Measurements from ENCODE around the gene OR5H2.
"Not testable (repeated sequence)": the region's sequence is repeated elsewhere in the genome, so short reads cannot be mapped to it uniquely, and the experiment has no call there.

Gene OR5H2

DNA sequence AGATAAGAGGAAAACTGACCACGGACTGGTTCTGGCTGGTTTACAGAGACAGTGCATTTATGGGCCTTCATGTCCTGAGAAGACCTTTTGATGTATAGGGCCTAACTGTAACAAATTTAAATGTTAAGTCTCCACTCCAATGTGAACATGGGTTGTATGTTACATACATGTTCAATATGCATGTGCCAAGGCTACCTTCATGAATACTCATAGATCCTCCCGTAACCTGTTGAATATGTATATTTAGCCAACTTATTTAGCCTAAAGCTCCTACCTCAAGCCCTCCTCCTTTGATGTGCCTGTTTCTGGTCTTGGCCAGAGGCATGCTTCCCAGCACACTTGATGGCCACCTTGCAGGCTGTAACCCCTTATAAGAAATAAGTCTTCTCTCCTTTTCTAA, at the start of gene OR5H2:
Gene OR5H2 (plus strand): TSS at position 301 of the 400 bp plus-strand sequence. CDS start 398 bp downstream, outside the sequence.
- FAIRE-seq = no peak

DNA sequence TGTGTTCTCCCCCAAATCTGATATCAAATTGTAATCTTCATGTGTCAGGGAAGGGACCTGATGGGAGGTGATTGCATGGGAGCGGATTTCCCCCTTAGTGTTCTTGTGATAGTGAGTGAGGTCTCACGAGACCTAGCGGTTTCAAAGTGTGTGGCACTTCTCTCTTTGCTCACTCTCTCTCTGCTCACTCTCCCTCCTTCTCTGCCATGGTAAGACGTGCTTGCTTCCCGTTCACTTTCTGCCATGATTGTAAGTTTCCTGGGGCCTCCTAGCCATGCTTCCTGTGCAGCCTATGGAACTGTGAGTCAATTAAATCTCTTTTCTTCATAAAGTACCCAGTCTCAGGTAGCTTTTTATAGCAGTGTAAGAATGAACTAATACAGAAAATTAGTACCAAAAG, 48.8 kb upstream of the OR5H2 start:
- FAIRE-seq = no peak

DNA sequence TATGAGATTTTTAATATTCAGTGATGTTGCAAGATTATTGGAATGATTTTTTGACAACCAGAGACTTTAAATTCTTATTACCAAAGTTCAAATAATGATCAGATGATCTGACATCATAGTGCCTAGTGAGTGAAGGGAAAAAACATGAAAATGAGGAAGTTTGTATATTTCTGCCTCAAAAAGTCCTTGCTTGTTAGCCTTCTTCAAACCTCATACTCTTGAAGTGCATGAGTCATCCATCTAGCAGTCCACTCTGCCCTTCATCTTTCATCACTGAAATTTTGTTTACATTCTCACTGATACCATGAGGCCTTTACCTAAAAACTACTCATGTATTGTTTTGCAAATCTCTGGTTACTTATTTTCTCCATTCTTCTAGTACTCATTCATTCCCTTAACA, 42.2 kb upstream of the OR5H2 start:
- no peak for FAIRE-seq

DNA sequence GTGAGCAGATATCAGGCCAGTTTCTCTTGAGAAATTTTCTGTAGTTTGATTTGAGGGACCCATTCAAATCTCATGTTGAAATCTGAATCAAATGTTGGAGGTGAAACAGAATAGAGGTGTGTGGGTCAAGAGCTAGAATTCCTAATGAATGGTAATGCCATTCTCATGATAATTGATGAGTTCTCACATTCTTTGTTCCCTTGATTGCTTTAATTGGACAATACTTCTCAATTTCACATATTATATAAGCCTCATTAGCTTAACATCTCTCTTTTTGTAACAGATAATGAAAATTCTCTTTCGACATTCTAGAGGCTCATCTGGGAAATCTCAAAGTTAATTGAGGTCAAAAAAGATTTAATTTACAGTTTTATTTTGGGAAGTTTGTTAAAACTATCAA, 40.1 kb upstream of the OR5H2 start:
- FAIRE-seq = no peak

DNA sequence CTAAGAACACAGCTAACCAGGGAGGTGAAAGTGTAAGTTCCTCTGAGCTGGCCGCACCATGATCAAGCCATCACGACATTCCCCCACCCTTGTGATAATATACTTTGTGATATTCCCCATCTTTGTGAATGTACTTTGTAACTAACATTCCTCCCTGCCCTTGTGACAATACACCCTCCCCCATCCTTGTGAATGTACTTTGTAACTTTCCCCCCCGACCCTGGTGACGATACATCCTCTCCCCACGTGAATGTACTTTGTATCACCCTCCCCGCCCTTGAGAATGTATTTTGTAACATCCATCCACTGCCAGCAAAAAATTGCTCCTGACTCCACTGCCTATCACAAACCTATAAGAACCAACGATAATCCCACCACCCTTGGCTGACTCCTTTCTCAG, 38.5 kb upstream of the OR5H2 start:
- no peak for FAIRE-seq

DNA sequence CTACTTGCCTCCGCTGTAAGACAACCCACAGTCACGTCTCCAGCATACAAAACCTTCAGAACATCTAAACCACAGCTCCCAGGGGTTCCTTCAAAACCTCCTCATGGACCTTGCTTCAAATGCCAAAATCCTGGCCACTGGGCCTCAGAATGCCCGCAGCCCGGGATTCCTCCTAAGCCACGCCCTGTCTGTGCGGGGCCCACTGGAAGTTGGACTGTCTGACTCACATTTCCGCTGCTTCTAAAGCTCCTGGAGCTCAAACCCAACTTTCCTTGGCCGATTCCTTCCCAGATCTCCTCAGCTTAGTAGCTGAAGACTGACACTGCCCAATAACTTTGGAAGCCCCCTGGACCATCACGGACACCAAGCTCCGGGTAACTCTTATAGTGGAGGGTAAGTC, 36.2 kb upstream of the OR5H2 start:
- FAIRE-seq = no peak

DNA sequence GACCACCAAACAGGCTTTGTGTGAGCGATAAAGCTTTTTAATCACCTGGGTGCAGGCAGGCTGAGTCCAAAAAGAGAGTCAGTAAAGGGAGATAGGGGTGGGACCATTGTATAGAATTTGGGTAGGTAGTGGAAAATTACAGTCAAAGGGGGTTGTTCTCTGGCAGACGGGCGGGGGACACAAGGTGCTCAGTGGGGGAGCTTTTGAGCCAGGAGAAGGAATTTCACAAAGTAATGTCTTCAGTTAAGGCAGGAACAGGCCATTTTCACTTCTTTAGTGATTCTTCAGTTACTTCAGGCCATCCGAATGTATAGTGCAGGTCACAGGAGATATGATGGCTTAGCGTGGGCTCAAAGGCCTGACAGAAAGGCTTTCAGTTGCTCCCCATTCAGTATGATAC, 26.3 kb upstream of the OR5H2 start:
- FAIRE-seq = not testable (repeated sequence)

DNA sequence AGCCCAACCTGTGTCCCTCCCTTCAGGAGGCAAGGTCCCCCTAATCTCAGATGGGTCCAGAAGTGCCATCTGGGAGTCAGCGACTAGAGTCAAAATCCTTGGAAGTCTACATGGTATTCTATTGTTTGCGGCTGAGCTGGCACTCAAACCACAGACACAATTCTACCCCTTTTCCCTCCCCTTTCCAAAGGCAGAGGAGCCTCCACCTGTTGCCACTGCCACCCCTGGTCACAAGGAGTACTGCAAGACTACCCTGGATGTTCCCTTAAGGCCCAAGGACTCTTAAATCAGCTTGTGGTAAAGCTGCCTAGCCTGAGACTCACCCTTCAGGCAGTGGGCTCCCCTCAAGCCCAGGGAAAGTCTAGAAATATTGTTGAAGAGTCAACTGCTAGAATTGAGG, 22.6 kb upstream of the OR5H2 start:
- no peak for FAIRE-seq

DNA sequence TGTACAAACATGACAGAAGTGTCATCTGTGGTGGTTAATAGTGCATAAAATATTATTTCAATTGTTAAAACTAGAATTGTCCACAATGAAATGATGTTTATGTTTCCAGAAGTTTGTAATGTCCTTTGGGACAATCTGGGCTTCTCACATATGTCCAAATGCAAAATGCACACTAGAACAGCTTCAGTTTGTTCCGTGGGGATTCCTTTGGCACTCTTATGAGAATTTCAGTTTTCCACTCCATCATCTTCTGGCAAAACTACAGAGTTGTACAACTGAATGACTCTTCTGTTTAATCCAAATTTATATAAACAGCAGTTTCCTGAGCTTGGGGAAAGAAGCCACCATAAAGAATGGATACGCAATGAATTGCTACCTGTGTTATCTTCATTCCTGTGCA, 20.3 kb upstream of the OR5H2 start:
- no peak for FAIRE-seq

DNA sequence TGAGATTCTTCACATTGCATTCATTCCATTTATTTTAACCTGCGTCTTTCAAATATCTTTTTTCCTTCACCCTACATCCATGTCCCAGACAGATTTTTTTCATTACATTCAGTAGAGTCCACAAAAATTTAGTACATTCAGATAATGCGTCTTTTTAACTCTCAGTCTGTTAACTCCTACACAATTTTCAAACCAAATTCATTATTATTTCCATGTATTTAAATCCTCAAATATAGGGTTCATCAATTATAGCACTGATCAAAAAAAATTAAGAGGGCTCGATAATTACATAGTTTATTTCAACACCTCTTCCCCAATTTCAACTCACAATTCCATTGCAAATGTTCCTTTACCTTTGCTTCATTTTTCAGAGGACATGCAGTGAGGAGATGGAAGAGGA, 18.4 kb upstream of the OR5H2 start, which contains the start of gene OR5H6:
Gene OR5H6 (plus strand): TSS at position 301 of the 400 bp plus-strand sequence. CDS start 89 bp downstream, at position 390.
- FAIRE-seq = no peak

DNA sequence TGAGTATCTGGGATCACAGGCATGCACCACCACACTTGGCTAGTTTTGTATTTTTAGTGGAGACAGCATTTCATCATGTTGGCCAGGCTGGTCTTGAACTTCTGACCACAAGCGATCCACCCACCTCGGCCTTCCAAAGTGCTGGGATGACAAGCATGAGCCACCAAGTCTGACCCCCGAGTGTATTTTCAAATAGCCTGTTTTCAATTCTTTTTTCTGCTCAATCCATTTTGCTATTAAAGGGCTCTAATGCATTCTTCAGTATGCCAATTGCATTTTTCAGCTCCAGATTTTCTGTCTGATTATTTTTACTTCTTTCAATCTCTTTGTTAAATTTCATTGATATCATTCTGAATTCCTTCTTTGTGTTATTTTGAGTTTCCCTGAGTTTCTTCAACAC, 12.5 kb upstream of the OR5H2 start:
- no peak for FAIRE-seq

DNA sequence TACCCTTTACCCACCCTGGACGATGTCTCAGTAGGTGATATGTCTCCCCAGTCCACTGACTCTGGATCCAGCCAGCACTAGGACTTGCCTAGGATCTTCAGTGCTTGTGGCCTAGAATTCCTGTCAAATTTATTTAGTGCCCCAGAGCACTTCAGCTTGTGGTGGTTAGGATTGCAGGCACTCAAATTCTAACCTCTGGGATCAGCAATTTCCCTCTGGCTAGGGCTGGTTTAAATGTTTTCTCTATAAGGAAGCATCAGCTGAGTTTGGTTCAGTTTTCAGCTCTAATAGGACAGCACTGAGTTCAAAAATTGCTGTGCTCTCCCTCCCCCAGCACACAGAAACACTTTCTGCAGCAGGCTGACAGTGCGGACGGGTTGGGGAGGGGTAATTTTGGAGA, 10.2 kb upstream of the OR5H2 start:
- FAIRE-seq = no peak

DNA sequence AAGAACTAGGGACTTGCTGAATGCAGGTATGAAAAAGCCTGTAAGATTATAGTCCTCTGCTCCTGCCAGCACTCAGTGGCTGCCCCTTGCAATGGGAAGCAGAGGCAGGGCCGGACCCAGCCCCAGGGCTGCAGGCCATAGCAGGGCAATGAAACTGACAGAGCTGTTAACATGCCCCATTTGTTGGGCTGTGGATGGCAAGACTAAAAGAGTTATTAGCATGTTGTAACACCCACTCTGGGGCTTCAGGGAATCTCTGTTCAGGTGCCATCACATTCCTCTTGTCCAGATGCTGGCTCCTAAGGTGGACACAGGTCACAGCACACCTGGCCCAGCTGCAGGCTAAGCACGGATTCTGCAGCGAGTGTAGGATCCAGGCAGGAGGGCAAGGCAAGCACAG, 7.4 kb upstream of the OR5H2 start:
- no peak for FAIRE-seq

DNA sequence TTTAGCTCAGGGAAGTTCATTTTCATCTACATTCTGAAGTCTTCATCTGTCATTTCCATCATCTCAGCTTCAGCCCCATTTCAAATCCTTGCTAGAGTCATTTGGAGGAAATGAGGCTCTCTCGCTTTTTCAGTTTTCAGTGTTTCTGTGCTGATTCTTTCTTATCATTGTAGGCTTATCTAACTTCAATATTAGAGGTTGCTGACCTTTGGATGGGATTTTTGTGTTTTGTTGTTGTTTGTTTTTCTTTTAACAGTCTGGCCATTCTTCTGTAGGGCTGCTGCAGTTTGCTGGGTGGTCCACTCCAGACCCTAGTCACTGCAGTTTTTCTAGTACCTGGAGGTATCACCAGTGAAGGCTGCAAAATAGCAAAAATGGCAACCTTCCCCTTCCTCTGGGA, 8.6 kb downstream of the OR5H2 start:
- FAIRE-seq = no peak

DNA sequence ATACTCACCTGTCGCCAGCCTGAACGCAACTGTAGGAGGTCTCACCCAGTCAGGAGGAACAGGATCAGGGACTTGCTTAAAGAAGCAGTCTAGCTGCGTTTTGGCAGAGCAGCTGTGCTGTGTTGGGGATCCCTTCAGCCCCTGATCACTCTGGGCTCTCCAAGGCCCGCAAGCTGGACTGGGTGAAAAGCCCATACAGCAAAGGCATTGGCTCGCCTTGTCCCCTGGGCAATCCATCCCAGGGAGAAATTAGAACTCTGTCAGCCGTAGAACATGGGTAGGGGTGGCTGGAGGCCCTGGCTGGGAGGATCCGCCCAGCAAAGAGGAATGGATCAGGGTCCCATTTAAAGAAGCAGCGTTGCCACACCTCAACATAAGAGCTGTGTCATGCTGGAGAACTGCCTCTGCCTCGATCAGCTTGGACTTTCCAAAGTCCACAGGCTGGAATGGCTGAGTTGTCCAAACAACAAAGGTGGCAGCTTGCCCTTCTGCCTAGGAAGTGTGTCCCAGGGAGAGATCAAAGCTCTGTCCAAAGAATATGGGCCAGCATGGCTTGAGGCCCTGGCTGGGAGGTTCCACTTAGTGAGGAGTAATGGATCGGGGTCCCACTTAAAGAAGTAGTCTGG, 9.1 kb downstream of the OR5H2 start:
- no peak for FAIRE-seq

DNA sequence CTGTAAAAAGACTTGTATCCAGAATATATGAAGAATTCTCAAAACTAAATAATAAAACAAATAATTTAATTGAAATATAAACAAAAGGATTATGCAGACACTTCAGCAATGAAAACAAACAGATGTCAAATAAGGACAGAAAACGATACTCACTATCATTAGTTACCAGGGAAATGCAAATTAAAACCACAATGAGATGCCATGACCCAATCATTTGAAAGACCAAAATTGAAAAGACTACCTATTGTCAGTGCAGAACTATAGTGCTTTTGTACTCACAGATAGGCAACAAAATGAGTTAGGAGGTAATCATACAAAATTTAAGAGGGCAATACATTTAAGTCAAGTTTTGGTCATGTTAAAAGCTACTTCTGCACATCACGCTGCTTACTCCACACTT, 39.8 kb downstream of the OR5H2 start:
- no peak for FAIRE-seq

DNA sequence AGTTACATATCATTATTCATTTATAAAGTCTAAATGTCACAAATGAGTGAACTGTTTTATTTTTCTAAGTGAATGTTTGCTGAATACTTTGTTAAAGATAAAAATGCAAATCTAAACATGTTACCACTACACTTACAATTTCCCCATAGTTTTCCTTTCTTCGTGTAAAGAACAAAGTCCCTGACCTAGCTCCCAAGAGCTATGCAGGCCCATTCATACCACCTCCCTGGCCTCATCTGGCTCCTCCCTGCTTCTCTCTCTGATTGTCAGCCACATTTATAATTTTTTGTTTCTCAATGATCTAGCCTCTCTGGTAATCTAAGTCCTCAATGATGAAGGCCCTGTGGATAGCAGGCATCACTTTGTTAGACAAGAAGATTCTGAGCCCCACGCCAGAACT, 40.4 kb downstream of the OR5H2 start:
- no peak for FAIRE-seq

DNA sequence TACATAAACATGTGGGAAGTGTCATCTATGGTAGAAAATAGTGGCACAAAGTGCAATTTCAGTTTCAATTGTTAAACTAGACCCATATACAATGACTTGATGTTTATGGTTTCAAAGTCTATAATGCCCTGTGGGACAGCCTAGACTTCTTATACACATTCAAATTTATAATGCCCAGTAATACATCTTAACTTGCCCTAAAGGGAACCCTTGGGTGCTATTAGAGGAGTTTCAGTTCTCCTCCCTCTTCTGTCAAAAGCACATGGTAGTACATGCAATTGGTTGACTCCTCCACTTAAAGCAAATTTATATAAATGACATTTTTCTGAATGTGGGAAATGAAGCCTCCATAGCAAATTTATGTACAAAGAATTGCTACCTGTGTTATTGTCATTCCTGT, 41.1 kb downstream of the OR5H2 start:
- no peak for FAIRE-seq

DNA sequence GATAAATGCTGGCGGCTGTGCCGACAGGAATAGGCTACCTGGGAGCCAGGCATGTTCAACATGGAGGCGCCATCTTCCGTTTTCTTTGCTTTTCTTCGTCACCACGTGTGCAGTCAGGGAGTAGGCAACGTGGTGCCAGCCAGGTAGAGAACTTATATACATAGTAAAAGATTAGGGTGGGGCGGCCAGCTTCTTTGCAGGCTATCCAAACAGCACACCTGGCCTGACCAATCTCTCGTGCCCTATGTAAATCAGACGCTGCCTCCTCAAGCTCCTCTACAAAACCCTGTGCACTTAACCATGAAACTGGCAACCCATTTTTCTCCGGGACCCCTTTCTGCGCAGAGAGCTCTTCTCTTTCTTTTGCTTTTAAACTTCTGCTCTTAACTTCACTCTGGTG, 42.8 kb downstream of the OR5H2 start:
- no peak for FAIRE-seq

DNA sequence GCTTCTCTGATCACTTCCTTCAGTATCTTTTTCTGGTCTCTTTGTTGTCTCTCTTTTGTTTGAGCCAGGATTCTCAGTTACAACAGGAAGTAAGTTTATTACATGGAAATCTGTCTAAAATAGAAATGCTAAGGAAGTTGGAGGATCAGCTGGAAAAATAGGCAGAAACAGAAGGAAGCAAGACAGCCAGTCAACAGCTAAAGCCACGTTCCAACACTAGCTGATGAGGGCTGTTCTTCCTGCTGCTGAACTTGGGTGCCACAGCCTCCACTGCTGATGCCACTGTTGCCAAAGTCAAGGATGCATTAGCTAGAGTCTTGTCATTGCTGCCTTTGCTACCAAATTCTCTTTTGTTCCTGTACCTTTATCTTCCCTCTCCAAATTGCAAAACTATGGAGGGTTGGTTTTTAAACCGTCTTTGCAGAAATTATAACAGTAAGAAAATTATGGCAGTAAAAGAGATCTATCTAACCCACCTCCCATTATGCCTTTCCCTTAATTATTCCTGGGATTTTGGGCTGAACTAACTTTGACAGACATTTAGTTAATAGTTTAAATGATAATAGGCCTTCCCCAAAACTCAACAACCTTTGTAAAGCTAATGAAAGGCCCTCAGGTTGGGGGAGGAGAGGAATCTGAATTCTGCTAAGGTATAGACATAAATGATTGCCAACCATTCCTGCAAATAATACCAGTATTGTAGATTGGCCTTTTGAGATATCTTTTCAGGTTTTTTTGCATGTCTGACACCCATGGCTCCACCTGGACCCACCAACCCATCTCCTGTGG, 44.0 kb downstream of the OR5H2 start:
- FAIRE-seq = no peak

DNA sequence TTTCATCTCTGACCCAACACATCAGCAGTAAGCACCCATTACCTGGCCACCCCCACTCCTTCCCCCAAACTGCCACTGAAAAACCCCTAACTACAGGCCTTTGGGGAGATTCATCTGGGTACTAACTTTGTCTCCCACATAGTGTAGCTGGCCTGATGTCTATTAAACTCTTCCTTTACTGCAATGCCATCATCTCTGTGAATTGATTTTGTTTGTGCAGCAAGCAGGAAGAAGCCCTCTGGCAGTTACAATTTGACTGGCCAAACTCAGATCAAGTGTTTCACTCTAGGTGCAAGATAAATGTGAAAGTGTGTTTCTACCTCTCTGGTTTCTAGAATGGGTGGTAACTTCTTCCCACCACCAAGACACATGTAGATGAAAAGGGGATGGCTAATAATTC, 44.6 kb downstream of the OR5H2 start:
- FAIRE-seq = no peak

DNA sequence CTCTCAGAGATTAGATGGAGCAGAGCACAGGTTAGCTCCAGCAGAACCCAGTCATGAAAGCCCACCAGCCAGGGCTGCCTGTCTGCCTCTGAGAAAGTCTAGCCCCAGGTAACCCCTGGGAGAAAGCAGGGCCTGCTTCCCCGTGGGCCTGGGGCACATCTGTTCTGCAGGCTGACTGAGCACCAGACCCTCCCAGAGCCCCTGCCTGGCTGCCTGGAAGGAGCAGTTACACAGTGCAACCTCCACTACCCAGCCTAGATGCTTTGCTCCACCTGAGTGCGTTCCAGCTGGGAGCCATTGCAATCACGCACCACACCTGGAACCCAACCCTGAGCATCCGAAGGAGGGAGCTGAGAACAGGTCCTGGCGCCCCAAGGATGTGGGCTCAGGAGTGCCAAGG, 46.6 kb downstream of the OR5H2 start:
- FAIRE-seq = no peak

DNA sequence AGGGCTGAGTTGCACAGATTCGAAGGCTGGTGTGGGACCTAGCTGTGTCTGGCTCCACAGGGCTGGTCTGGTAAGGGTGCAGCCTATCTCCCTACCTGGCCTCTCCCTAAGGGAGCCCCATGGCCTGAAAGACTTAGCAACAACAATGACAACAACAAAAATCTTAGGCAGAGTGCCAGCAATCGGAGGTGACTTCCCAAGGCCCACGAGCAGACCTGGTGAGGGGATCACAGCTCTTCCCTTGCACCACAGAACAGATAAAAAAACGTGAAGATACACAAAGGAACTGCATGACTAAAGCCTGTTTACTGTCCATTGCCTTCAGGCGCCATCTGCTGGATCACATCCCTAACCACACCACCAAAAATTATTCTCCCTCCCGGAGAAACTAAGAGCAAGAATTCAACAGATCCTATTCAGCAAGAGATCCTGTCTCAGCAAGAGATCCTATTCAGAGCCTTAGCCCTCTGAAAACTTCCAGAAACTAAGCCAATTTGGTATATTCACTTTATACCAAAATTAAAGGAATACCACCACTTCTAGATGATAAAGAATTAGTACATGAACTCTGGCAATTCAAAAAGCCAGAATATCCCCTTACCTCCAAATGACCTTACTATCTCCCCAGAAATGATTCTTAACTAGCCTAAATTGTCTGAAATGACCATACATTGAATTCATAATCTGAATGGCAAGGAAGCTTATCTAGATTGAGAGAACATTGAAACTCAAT, 47.3 kb downstream of the OR5H2 start:
- FAIRE-seq = no peak

DNA sequence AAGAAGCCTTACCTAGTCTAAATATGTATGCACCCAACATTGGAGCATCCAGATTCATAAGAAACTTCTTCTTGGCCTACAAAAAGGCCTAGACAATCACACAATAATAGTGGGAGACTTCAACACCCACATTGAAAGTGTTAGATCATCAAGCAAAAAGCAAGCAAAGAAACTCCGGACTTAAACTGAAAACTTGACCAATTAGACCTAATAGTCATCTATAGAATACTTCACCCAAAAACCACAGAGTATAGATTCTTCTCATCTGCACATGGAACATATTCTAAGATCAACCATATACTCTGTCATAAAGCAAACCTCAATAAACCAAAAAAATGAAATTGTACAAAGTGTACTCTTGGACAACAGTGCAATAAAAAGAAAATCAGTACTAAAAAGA, 49.0 kb downstream of the OR5H2 start:
- no peak for FAIRE-seq

Data from A204.1 (cell line).